CD4-positive, alpha-beta T cell treated with Interleukin-15 for 1 hour (primary cell): ENCODE measurements around the gene PLA2G4B.

Experiments
- DNase-seq: peaks from one replicate; pipeline ENCODE4 v3.0.0-alpha.2; 2020

The PLA2G4B gene

DNA sequence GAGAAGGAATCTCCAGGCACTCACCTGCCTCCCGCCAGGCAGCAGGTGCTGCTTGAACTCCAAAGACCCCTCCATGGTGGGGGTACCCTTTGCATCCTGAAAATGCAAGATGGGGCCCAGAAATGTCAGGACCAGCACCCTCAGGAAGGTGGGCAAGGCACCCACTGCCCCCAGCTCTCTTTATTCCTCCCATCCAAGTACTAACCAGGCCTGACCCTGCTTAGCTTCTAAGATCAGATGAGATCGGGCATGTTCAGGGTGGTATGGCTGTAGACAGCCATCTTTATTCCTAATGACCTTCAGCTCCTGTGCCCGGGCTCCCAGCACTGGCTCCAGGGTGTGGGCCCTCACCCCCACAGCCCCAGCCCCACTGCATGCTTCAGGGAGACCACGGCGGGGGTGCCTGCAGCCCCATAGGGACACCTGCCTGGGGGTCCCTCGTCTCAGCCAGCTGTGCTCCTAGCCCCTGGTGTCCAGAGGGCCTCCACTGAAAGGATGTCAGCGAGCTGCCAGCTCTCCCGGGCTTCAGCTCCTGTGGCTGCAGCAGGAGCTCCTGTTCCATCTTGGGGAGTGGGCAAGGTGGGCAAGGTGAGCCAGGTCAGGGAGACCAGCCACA, 13.2 kb downstream of the PLA2G4B start:
- DNase-seq, result no peak

DNA sequence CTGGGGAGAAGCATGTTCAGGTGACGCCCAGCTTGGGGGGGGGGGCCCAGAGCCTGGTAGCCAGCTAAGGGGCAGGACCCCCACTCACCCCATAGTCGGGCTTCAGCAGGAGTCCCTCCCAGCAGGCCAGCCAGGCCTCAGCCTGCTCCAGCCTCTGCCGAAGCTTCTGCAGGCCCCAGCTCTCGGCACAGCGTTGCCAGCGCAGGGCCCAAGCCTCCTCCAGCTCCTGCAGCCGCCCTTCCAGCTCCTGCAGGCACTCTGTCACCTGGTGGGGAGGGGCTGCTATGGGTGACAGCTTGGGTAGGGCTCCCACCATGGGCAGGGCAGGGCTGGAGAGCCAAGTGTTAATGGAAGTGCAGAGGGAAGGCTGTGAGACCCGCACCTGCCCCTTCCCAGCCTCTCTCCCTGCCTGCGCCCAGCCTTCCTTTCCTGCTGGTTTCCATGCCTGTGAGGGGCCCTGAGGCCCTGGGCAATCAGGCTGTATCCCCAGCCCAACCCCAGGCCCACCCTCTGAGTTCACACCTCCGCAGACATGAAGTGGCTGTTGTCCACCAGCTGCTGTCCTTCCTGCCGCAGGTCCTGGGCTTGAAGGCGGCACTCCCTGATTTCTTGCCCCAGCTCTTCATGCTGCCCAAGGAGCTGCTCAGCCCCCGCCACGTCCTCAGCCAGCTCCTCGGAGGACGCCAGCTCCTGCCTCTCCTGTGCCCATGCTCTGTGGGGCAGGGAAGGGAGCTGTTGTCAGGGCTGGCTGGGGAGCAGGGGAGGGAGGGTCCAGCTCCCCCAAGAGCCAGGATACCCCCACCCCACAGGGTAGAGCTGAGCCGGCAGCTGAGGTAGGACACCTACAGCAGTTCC, 14.3 kb downstream of the PLA2G4B start:
- DNase-seq, result no peak

DNA sequence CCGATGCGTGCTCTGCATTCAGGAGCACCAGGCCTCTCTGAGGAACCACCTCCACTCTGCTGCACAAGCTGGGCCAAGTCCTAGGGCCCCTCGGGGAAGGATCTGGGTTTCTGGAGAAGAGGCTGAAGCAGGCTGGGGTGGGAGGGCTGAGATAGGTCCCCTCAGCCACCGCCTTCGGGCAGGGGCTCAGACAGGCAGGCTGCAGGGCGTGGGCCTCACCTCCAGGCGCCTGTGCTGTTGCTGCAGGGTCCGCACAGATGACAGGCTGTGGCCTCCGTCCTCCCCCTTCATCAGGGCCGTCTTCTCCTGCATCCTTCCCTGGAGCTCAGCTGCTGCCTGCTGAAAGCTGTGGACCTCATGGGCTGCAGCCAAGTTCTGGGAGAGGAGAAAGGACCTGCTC, 15.2 kb downstream of the PLA2G4B start:
- no peak for DNase-seq

DNA sequence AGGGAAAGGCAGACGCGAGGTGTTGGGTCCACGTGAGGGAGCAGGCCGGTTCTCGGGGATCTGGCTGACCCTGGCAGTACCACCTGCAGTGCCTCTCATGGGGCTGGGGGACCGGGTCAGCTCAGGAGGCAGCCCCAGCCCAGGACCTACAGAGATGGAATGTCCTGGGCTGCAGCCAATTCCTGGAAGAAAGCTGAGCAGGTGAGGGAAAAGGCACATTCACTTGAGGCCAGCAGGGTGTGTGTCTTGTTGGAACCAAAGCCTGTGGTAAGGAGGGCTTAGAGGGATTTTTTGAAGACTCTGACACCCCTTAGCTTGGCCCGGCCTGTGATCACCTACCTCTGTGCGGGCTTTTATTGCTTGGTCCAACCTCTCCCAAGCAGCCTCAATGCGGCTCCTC, 15.8 kb downstream of the PLA2G4B start:
- no peak for DNase-seq

DNA sequence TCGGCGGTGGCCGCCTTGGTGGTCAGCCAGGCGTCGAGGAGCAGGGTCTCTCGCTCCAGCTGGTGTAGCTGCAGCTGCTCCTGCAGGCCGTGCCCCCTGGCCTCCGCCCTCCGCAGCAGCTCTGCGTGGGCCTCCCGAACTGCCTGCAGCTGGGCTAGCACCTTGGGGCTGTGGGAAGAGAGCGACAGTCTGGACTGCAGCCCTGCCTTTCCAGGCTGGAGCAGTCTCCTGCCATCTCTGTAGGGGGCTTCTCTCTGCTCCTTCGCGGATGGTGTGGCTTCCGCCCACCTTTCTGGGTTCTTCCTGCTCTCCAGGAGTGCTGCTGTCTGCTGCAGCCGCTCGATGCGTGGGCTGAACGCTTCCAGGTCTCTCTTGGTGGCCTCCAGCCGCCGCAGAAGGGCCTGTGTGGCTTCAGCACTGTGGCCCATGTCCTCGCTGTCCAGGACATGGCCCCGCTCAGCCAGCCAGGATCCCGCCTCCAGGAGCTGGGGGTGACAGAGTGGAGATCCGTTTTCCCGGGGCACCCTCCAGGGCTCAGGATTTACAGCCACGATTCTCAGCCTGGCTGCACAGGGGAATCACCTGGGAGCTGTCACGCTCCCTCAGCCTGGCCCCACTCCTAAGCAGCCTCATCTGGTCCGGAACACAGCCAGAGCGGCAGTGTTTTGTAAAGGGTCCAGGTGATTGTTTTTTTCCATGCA, 16.8 kb downstream of the PLA2G4B start:
- DNase-seq, result no peak

DNA sequence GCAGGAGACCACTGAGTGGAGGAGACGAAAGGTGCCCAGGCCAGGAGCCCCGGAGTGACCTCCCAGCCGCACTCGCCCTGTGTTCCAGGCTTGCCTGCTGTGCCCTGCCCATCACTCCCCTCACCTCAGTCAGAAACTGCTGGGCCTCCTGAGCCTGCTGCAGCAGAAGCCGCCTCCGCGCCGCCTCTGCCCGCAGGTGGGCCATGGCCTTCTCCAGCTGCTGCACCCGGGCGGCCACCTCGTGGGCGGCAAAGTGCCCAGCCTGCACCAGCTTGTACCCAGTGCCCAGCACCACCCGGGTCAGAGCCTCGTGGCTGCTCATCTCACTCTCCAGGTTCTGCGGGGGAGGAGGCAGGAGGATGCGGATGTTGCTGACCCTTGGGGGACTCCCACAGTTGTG, 17.6 kb downstream of the PLA2G4B start:
- DNase-seq, result no peak

DNA sequence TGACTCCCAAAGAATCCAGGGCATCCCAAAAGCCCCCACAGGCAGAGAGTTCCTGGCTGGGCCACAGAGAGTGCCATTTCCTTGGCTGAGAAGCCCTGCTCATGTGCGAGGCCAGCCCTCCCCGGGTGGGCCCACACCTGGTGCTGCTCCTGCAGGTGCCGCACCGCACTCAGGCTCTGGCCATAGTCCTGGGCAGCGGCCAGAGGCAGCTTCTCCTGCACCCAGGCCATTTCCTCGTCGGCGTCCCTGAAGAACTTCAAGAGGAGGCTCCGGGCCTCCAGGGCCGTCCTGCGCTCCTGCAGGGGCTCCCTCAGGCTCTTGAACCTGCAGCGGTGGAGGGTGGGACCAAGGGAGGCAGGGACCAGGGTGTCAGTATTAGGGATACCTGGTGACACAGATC, 18.1 kb downstream of the PLA2G4B start:
- no peak for DNase-seq

DNA sequence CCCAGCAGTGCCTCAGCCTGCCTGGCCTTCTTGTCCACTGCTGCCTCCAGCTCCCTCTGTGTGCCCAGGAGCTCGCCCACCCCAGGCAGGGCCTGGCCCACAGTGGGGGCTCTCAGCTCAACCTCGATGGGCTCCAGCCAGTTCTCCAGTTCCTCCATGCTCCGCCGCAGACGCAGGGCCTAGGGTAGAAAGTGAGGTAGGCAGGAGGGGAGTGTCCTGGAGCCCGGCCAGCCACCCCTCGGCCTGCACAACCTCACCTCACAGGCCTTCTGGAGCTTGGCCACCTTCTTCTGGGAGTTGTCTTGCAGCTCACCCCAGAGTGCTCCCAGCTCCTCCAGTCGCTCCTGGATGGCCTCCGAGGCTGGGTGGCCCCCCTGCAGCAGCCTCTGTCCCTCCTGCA, 18.7 kb downstream of the PLA2G4B start:
- no peak for DNase-seq

DNA sequence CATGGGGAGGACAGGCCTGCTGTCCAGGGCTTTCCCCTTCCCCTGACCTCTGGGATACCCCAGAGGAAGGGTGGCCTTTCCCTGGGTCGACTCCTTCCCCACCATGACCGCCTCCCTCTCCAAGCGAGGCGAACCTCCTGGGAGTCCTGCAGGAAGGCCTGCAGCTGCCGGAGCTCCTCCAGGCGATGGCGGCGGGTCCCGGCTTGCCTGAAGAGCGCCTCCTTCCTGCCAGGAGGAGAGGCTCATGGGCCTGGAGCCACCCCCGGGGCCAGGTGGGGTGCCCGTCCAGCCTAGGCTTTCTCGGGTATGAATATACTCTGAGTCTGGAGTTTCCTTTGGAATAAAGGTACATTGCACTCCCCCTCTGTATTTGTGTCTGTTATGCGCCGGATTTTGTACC, 20.1 kb downstream of the PLA2G4B start:
- no peak for DNase-seq

DNA sequence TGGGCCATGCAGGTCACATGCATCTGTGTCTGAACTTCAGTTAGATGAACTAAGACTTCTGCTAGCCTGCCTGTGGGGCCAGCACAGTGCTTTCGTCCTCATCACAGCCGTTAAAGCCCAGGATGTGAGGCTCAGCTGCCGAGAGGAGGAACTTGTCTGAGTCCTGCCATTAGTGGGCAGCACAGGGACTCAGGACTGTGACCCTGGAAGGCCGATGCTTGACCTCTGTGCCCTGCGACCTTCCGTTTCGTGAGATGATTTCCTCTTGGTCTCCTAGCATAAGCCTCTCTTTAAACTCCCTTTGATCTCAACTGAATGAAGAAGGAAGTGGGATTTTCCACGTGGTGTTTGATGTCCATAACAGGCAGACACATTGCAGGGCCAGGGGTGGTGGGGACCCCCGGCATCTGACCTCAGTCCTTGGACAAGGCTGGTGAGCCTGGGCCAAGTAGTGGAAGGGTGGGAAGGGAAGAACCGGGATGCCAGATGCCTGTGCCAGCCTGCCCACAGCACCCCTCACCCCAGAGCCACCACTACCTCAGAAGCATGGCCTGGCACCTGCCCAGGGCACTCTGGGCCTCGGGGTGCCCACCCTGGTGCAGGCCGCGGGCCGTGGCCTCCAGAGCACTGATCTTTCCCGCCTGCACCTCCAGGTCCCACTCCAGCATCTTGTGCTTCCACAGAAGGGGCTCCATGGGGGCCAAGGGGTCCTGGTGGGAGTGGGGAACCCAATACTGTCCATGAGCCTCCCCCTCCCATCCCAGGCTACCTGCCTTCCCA, 21.6 kb downstream of the PLA2G4B start:
- peak; percentile 36 for DNase-seq

DNA sequence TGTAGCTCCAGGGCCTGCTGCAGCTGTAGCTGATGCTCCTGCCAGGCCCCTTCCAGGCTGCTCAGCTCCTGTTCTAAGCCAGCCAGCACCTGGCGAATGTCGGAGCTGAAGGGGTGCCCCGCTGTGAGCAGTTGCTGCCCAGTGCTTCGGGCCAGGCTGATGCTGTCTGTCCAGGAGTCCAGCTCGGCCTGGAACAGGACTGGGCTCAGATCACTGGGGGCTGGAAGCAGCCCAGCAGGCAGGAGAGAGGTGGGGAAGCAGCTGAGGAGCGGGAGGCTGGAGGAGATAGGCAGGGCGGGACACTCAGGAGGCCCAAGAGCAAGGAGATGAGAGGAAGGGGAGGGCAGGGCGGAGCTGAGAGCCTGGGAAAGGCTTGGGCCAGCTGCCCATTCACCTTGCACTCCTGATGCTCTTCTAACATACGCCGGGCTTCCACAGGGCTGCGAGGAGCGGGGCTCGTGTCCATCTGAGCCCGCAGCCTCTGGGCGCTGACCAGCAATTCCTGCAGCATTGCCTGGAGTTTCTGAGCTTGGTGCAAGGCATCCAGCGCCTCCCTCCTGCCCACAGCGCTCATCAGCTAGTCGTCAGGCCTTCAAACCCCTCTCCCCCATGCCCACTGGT, 23.2 kb downstream of the PLA2G4B start:
- no peak for DNase-seq

DNA sequence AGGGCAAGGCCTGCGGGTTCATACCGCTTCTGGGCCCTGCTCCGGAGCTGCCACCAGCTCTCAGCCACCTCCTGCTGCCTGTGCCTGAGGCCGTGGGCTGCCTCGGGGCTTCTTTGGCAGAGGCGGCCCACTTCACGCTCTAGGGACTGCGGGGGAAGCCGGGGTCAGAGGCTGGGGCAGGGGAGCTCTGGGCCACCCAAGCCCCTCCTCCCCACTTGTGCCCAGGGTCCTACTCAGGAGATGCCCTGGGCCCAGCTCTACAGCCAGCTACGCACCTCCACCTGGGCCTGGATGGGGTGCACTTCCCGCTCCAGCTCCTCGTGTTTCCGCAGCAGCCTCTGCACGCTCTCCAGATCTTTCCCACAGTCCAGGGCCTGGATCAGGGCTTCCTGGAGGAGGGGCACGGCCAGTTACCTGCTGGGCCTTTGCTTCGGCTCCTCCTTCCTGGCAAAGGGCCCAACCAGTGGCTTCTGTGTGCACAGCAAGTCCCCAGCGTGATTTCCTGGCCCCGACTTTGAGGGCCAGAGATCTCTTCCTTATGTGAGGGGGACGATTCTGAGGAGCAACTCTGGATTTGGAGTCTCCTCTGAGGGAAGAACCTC, 24.0 kb downstream of the PLA2G4B start:
- DNase-seq, result no peak

DNA sequence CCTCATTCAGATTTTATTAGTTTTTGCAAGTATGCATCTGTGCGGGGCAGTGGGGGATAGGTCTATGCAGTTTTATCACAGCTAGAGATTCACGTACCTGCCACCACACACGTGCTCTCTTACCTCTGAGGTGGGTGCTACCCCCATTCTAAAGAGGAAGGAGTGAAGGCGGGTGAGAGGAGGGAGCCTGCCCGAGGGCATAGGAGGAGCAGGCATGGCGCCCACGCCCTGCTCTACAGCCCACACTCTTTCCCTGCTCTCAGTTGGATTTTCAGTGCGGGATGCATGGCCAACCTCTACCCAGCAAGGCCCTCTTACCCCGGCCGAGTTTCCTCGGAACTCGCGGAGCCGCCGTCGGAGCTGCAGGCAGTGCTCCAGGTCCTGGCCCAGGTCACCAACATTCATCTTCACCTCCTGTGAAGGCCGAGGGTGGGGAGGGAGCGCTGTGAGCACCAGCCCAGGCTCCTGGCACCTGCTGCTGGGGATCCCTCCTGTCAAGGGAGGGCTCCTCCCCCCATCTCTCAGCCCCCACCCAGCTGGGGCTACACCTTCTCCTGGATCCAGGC, 26.9 kb downstream of the PLA2G4B start:
- no peak for DNase-seq

DNA sequence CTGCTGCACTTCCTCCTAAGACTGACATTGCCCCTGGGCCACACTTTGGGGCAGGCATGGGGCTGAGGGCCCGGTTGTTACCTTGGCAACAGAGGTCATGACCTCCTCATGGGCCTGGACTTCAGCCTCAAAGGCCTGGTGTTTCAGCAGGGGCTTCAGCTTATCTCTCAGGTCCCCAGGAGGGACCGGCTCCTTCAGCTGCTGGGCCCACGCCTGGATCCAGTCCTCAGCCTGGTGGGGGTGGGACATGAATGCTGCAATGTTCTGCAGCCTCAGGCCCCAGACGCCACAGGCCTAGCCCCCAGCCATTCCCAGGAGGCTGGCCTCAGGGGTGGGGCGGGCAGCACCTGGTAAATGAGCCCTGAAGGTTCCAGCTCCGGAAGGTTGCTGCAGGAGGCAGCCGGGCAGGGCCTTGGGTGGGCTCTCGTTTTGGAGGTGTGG, 27.6 kb downstream of the PLA2G4B start:
- DNase-seq, result no peak

DNA sequence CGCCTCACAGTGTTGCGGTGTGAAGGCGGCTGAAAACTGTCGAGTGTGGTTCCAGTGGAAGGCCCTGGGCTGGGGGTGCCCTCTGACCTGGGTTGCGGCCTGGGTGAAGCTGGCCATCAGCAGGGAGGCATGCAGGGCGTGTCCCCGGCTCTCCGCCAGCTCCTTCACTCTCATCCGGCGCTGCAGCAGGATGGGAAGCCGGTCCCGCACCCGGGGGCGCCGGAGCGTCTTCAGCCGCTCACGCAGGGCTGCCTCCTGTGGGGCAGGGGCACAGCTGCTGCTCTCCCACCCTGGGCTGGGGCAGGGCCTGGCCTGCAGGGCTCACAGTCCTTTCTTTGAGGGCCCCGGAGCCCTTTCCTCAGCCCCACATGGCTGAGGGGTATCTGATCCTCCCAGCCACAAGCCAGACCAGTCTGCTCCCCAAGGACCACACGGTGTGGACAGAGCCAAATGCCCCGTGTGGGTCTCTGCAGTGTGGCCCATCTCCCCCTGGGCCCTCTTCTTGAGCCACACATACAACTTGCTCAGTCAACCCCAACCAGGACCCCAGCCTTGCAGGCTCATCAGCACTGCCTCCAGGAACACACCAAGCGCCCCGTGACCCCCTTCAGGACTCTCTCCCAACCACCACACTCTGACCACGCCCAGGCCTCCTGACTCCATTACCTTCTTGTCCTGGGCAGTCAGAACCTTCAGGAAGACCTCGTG, 28.4 kb downstream of the PLA2G4B start:
- DNase-seq, result no peak

DNA sequence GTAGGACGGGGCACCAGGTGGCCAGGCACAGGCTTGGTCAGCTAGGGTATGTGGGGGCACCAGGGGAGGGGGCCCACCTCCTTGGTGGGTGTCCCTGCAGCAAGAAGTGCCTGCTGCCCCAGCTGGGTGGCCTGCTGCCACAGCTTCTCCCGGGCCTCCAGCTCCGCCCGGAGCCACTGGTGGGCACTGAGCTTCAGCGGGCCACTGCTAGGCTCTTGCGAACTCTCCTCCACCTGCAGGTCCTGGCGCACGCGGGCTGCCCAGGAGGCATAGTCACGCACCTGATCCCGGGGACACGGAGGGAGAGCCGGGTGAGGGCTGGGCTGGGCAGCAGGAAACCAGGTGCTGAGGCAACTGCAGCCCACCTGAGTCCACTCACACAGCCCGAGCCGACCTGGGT, 29.7 kb downstream of the PLA2G4B start:
- DNase-seq, result no peak

DNA sequence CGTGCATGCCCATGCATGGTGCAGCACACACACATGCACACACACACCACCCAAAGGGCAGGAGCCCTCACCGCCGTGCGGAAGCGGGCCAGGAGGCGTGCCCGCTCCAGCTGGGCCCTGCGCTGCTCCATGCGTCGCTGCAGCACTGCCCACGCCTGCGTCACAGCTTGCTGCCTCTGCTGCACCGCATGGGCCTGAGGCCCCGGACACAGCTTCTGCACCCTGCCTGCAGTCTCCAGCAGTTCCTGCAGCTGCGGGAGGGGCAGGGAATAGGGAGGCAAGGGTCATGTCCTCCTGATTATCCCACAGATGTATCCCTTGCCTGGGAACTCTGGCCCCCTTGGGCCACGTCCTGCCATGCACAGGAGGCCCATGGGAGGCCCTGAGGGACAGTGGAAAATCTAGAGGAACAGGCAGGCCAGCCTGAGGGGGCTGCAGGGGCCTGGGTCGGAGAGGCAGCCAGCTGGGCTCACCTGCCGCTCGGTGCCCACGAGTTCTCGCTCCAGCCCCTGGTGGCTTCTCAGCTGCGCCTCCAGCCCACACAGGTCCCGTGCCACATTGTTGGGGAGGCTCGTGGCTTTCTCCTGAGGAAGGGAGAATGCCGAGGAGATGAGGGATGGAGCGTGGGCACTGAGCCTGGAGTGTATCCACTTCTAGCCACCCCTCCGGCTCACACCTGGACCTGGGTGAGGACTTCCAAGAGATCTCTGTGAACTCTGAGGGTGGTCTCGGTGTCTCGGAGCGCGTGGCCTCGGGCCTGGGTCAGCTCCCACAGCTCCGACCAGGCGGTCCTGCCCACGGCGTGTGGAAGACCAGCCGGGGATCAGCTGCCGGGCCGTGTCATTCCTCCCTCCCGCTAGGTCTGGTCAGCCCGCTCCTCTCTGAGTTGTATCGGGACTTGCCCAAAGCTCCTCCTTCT, 31.4 kb downstream of the PLA2G4B start:
- no peak for DNase-seq

DNA sequence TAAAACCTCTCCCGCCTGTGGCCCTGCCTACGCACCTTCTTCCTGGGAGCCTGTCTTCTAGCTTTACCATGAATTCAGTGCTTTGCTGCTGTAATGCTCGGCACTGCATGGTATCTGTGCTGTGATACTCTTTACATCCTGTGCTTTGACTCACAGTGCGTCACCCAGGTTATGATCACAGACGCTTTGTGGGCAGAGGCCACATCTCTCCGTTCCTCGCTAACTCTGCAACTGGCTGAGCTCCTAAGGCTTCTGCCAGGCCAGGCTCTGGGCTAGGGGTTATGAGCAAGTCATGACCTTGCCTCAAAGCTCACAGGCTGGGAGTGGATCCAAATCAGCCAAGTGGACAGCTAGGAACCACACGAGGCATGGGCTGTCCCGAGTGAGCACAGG, 32.0 kb downstream of the PLA2G4B start:
- DNase-seq, result peak; percentile 63

DNA sequence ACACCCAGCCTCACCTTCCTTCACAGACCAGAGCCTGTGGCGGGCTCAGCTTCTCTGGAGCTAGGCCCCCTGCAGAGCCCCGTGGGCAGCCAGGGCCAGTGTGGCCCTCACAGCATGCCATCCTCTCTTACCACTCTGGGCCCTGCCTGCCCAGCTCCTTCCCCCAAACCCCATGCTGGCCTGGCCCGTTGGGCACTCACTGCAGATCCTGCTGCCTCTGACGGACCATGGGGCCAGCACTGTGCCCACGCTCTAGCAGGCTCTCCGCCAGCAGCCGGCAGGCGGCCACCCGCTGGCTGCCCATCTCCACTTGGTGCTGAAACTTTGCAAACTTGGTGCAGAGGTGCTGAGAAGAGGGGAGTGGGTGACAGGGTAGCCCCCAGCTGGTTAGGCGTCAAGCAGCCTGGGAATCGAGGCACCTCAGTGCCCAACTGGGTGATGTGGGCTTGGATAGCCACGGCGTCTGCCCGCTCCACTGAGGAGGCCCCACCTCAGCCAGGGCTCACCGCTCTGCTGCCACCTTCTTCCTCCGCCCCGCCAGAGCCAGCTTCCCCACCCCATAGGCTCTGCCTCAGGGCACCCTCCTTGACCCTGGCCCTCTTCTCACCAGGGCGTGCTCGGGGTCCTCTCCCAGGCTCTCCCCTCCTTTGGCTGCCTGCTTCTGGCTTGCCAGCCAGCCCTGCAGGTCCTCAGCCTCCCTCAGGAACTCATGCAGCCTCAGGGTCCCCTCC, 32.7 kb downstream of the PLA2G4B start:
- DNase-seq, result no peak
